AML-193 (cell line): Measurements from ENCODE around the gene PML.
"Not testable (repeated sequence)": the region's sequence is repeated elsewhere in the genome, so short reads cannot be mapped to it uniquely, and the experiment has no call there.

Source experiments
- DNase-seq, 2 experiments: peaks; one replicate each; lab custom pipeline; 2025; lab: John Stamatoyannopoulos, UW

PML gene

GRCh38 chr15:73957785-73958184 lies 36.7 kb upstream of the PML start:
- no peak for DNase-seq

- DNase-seq = peak; percentile 27 to 30
These were observed 35.4 kb upstream of the PML start for GRCh38 chr15:73959012-73959581.

- DNase-seq = no peak
These were observed 34.7 kb upstream of the PML start for GRCh38 chr15:73959801-73960200.

- DNase-seq = not testable (repeated sequence)
These were observed 33.9 kb upstream of the PML start for GRCh38 chr15:73960472-73961070.

- no peak for DNase-seq
These were observed 32.1 kb upstream of the PML start for GRCh38 chr15:73962433-73962832.

GRCh38 chr15:73964736-73965093 lies 29.8 kb upstream of the PML start:
- DNase-seq = peak; percentile 49 to 66

GRCh38 chr15:73965094-73965757 lies 29.3 kb upstream of the PML start:
- DNase-seq = no peak

GRCh38 chr15:73965758-73966113 lies 28.8 kb upstream of the PML start:
- DNase-seq = no peak

- no peak for DNase-seq
These were observed 26.1 kb upstream of the PML start for GRCh38 chr15:73968461-73968860.

- no peak for DNase-seq
These were observed 25.3 kb upstream of the PML start for GRCh38 chr15:73969151-73969759.

GRCh38 chr15:73972984-73973682 lies 21.4 kb upstream of the PML start:
- peak; percentile 68 to 74 for DNase-seq

- DNase-seq = not testable (repeated sequence)
These were observed 20.8 kb upstream of the PML start for GRCh38 chr15:73973683-73974200.

- peak; percentile 21 to 30 for DNase-seq
These were observed 18.9 kb upstream of the PML start for GRCh38 chr15:73975440-73976125.

- no peak for DNase-seq
These were observed 15.6 kb upstream of the PML start for GRCh38 chr15:73978896-73979295.

GRCh38 chr15:73979636-73980035 lies 14.9 kb upstream of the PML start:
- DNase-seq = no peak

GRCh38 chr15:73981761-73982221 lies 12.7 kb upstream of the PML start:
- DNase-seq = no peak

- peak; percentile 40 to 47 for DNase-seq
These were observed 12.1 kb upstream of the PML start for GRCh38 chr15:73982222-73982962.

GRCh38 chr15:73983211-73983727 lies 11.2 kb upstream of the PML start:
- DNase-seq = no peak

GRCh38 chr15:73983773-73984172 lies 10.7 kb upstream of the PML start:
- no peak for DNase-seq

GRCh38 chr15:73984208-73984979 lies 10.1 kb upstream of the PML start:
- no peak for DNase-seq
